Ovary (tissue), 3 donors: ENCODE measurements around the gene CASP14.

Experiments used
- EP300 ChIP-seq: sonication (generic); formaldehyde crosslinking; IDR thresholded peaks from one replicate; pipeline ENCODE4 v1.6.1; 2017; ENCODE audit warnings: antibody characterized with exemption
- POLR2A ChIP-seq: fragments of 450-650 bp; IDR thresholded peaks from one replicate; pipeline ENCODE4 v1.6.1; 2017; ENCODE audit warnings: antibody characterized with exemption, mild to moderate bottlenecking, moderate library complexity
- TF ChIP-seq, protein P1 (sequence below), 3 donors: fragments of 450-650 bp in 2 of 3; fragments of 200-600 bp in 1 of 3; IDR thresholded peaks; one replicate each; pipeline versions ENCODE4 v1.5.1 to v1.8.0; 2016 to 2022; ENCODE audit warnings: antibody characterized with exemption in 3 of 3, mild to moderate bottlenecking in 1 of 3
- donor health status: DM: no; HTN: no; CAD: no.

DNA sequence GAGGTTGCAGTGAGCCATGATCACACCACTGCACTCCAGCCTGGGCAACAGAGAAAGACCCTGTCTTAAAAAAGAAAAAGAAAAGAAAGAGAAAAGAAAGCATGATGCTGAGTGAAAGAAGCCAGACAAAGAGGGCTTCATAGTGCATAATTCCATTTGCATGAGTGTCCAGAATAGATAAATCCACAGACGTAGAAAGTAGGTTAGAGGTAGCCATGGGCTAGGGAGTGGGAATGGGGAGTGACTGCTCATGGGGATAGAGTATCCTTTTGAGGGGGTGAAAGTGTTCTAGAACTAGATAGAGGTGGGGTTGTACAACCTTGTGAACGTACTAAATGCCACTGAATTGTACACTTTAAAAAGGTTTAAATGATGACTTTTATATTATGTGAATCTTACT is 25.1 kb downstream of the CASP14 start:
- TF ChIP-seq POLR2A (no peak), EP300 (no peak)
- TF ChIP-seq, protein P1, sequence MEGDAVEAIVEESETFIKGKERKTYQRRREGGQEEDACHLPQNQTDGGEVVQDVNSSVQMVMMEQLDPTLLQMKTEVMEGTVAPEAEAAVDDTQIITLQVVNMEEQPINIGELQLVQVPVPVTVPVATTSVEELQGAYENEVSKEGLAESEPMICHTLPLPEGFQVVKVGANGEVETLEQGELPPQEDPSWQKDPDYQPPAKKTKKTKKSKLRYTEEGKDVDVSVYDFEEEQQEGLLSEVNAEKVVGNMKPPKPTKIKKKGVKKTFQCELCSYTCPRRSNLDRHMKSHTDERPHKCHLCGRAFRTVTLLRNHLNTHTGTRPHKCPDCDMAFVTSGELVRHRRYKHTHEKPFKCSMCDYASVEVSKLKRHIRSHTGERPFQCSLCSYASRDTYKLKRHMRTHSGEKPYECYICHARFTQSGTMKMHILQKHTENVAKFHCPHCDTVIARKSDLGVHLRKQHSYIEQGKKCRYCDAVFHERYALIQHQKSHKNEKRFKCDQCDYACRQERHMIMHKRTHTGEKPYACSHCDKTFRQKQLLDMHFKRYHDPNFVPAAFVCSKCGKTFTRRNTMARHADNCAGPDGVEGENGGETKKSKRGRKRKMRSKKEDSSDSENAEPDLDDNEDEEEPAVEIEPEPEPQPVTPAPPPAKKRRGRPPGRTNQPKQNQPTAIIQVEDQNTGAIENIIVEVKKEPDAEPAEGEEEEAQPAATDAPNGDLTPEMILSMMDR (IDR thresholded peaks at IDR 0.05): no peak
